KOPT-K1 (cell line): Measurements from ENCODE around the gene CTSD.

ENCODE experiments used
- H3K27ac ChIP-seq: fragments of 200-600 bp; sonication (generic); 2 replicates; pipeline ENCODE4 v1.5.1; 2016; ENCODE audit warnings: antibody characterized with exemption, mild to moderate bottlenecking, low read depth, low read length; ENCODE audit not compliant: poor library complexity, severe bottlenecking
- H3K36me3 ChIP-seq: fragments of 200-600 bp; sonication (generic); 2 replicates; pipeline ENCODE4 v1.5.1; 2017; ENCODE audit warnings: antibody characterized with exemption, mild to moderate bottlenecking, low read length, moderate library complexity; ENCODE audit not compliant: insufficient read depth
- H3K9me3 ChIP-seq: fragments of 200-600 bp; sonication (generic); 2 replicates; pipeline ENCODE4 v1.5.1; 2017; ENCODE audit warnings: antibody characterized with exemption, low read length, mild to moderate bottlenecking; ENCODE audit not compliant: insufficient read depth, poor library complexity, severe bottlenecking

Gene CTSD

DNA sequence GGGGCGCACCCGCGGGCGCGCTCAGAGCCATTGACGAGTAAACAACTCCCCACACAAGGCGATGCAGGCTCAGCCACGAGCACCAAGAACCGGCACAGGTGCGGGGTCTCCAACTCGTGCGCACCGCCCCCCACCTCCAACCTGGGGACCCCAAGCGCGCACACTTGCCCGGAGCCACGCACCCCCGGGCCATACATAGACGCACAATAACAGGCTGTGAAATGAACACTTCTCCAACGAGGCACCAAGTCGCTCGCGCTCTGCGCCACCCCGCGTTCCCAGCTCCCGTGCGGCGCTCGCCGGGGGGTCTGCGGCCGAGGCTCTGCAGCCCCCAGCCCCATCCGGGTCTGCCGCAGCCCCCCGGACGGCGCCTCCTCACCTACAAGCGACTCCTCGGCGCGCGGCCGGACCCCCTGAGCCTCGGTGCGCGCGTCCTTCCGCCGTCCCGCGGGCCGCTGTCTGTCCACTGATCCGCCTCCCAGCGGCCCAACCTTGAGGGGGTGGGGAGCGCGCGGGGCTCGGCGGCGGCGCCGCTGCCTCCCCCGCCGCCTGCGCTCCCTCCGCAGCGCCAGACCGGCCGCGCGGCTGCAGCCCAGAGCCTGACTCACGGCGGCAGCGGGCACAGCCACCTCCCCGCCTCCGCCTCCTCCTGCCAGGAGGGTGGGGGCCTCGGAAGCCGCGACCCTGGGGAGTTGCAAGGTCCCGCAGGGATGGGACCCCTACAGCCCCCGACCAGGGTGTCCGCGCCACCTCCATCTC is 14.9 kb downstream of the CTSD start:
- Histone ChIP-seq H3K9me3 (no peaks in the 10 kb centered on the region), H3K27ac (no peak overlapping the region), H3K36me3 (peaks cover 21% of the 10 kb centered on the region; the same call in 1 of the 2 replicates)

DNA sequence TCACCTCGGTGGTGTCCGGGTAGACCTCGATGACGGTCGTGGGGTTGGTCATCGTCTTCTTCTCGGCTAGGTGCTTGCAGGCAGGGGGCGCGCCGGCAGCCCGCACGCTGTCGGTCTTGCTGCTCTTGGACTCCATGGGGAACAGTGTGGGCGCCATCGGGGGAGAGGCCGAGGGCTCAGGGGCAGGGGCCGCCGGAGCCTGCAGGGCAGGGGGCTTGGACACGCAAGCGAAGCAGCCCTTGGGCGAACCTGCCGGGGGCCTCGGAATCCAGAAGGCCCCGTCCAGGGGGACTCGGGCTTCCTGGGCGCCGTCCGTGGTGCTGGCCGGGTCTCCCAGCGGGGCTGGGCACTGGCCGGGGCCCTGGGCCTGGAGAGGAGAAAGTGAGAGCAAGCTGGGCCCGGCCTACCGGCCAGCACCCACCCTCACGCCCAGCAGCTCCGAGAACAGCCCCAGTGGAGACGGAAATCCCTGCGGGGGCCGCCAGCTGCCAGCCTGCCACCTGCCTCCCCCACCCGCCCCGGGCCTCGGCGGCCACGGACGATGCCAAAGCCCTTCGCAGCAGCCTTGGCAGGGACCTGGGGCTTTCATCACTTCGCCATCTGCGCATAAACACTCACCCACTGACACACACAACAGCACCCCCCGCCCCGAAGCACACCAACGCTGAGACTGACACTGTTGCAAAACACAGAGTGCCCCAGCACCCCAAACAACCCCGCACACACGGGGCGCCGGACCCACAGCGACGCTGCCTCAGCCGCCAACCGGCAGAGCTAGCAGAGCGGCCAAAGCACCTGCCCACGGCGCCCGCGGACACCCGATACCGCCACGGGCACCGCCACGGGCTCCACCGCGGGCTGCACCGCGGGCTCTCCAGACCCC is 15.7 kb downstream of the CTSD start:
- Histone ChIP-seq H3K9me3 (no peaks in the 10 kb centered on the region), H3K36me3 (peaks cover 14% of the 10 kb centered on the region; the same call in 1 of the 2 replicates), H3K27ac (no peak overlapping the region)

- Histone ChIP-seq H3K9me3 (no peaks in the 10 kb centered on the region), H3K36me3 (peaks cover 6% of the 10 kb centered on the region; the same call in 1 of the 2 replicates), H3K27ac (no peak overlapping the region)
These were observed 16.6 kb downstream of the CTSD start for GRCh38 chr11:1746956-1747752.

DNA sequence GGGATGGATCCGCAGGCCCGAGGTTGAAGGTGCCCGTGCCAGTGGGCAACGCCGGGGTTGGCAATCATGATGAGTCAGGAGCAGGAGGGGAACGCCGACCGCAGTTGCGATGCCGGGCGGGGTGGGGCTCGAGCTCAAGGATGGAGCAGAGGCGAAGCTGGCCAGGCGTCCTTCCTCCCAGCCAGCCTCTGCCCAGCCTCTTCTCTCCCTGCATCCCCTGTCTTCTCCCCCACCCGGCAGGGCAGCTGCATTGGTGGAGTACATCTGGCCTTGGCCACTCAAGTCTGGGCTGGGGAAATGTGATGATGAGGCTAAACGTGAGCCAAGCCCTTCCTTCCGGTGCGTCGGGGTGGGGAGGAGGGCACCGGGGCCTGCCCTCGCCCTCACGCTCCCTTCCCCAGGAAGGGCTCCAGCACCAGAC is 17.2 kb downstream of the CTSD start:
- H3K9me3 ChIP-seq: no peaks in the 10 kb centered on the region
- peaks cover under 1% of the 10 kb centered on the region; the same call in 1 of the 2 replicates for H3K36me3 ChIP-seq
- H3K27ac ChIP-seq: no peak overlapping the region

GRCh38 chr11:1745701-1746320 is 17.9 kb downstream of the CTSD start:
- Histone ChIP-seq H3K36me3 (no peaks in the 10 kb centered on the region), H3K27ac (no peak overlapping the region), H3K9me3 (no peaks in the 10 kb centered on the region)

DNA sequence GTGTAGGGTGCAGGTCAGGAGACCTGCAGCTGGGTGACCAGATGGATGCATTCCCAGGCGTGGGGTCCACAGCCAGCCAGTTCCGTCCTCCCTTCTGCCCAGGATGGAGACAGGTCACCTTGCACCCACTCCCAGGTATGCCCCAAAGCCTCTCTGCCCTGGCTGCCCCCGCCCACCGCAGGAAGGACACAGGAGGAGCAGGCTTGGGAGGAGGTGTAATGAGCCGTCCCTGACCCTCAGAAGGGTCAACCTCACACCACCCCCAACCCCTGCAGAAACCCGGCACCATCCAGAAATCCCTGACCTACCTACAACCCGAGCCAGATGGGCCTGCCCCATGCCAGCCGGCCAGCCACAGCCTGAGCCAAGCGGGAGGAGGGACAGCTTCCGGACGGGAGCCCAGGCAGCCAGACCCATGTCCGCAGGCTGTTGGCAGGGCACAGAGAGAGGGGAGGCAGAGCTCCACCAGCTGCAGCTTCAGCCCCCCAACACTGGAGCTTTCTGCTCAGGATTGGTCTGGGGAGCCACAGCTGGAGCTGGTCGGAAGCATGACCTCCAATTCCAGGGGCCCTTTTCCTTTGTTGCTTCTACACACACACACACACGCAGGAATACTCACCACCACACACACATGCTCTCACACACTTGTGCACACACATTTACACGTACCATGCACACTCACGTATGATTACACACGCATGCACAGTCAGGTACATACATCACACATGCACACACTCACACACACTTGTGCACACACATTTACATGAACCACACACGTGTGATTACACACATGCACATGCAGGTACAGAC is 18.6 kb downstream of the CTSD start:
- Histone ChIP-seq H3K27ac (no peak overlapping the region), H3K9me3 (no peaks in the 10 kb centered on the region), H3K36me3 (no peaks in the 10 kb centered on the region)

DNA sequence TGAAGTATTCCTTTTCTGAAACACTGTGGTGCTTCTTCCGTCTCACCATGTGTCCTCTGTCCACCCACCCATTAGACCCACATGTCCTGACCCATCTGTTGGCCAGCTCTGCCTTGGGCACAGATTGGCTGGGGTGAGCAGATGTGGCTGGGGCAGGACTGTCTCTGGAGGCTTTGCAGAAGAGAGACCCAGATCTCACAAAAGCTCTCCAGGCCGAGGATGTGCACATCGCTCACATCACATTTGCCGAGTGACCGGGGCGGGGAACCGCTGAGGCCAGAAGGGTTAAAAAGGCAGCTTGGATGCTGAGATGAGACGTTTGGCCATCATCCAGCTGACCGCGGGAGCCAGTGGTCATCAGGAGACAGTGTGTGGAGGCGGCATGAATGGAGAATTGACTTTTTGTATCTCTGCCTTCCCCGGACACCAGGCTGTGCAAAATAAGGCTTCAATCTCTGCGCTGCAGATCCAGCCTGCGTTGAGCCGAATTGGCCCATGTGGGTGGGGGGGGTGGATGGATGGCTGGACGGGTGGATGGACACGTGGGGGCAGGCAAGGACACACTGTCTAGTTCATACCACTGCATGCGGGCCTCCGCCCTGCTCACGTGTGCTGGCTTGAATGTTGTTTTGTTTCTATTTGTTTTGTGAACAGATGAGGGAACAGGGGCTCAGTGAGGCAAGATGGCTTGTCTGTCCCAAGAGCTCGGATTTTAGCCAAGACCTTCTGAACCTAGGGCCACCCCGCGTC is 19.4 kb downstream of the CTSD start:
- Histone ChIP-seq H3K27ac (no peak overlapping the region), H3K36me3 (no peaks in the 10 kb centered on the region), H3K9me3 (no peaks in the 10 kb centered on the region)

GRCh38 chr11:1743585-1744136 is 20.1 kb downstream of the CTSD start:
- no peak overlapping the region for H3K27ac ChIP-seq
- no peaks in the 10 kb centered on the region for H3K9me3 ChIP-seq
- H3K36me3 ChIP-seq: no peaks in the 10 kb centered on the region

- no peaks in the 10 kb centered on the region for H3K36me3 ChIP-seq
- no peak overlapping the region for H3K27ac ChIP-seq
- H3K9me3 ChIP-seq: no peaks in the 10 kb centered on the region
These were observed 20.7 kb downstream of the CTSD start for GRCh38 chr11:1742869-1743584.

- Histone ChIP-seq H3K27ac (no peak overlapping the region), H3K9me3 (peaks cover 6% of the 10 kb centered on the region), H3K36me3 (no peaks in the 10 kb centered on the region)
These were observed 21.4 kb downstream of the CTSD start for GRCh38 chr11:1742371-1742770.

- H3K27ac ChIP-seq: no peak overlapping the region
- H3K36me3 ChIP-seq: no peaks in the 10 kb centered on the region
- H3K9me3 ChIP-seq: peaks cover 13% of the 10 kb centered on the region
These were observed 22.0 kb downstream of the CTSD start for GRCh38 chr11:1741741-1742140.

DNA sequence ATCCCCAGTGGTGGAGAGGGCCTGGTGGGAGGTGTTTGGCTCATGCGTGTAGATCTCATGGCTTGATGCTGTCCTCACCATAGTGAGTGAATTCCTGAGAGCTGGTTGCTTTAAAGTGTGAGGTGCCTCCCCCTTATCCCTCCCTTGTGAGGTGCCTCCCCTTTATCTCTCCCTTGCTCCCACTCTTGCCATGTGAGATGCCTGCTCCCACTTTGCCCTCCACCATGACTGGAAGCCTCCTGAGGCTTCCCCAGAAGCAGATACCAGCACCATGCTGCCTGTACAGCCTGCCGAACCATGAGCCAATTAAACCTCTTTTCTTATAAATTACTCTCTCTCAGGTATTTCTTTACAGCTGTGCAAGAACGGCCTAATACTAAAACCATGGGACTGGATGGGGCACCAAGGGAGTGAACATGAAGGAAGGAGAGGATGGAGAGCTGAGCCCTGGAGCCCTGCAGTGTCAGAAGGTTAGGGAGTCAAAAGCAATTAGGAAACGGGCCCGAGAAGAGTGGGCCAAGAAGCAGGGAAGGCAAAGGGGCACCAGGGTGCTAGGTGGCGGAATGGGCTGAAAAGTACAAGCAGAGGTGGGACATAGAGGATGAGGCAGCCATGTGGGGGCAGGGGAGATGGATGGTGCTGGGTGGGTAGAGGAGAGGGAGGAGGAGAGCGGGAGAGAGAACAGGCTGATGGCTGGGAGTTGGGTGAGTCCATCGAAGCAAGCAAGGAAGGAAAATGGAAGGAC is 22.8 kb downstream of the CTSD start:
- no peak overlapping the region for H3K27ac ChIP-seq
- H3K9me3 ChIP-seq: peaks cover 21% of the 10 kb centered on the region
- H3K36me3 ChIP-seq: no peaks in the 10 kb centered on the region
